ENCODE results near the gene MROH2A. TPM values are rescaled to one million over a fixed set of nuclear protein-coding genes. Genes with fewer than 3 reads are reported as not detected.

The MROH2A gene
- total and polyA plus RNA-seq, 9 of the 15 experiments (the other 6 are each of a cell fraction or from before 2014, with no cell fraction given) = 0.03 TPM; not detected in 8

- no peak for TF ChIP-seq CHD7 (IDR thresholded peaks at IDR 0.05; ENCODE audit: low read depth, low read length)
- no peak for TF ChIP-seq NR4A1 (CRISPR knock-in tag; IDR thresholded peaks at IDR 0.05)
- TF ChIP-seq NR4A1 (tag; IDR thresholded peaks at IDR 0.05) = no peak
- TF ChIP-seq ZC3H11A (IDR thresholded peaks at IDR 0.05; ENCODE audit: low read depth, low read length) = no peak
- TF ChIP-seq ZNF239 (CRISPR knock-in tag; IDR thresholded peaks at IDR 0.05) = no peak
- TF ChIP-seq TRIM25 (IDR thresholded peaks at IDR 0.05; ENCODE audit: borderline replicate concordance) = no peak
- TF ChIP-seq ELK1 (CRISPR knock-in tag; IDR thresholded peaks at IDR 0.05) = no peak
- peak; percentile 59; the same call in 1 of the 2 replicates for TF ChIP-seq GTF2E2 (tag; IDR thresholded peaks at IDR 0.05)
- TF ChIP-seq PTBP1 (IDR thresholded peaks at IDR 0.05; ENCODE audit: low read depth, low read length) = no peak
- TF ChIP-seq ZNF740 (CRISPR knock-in tag; IDR thresholded peaks at IDR 0.05) = 0 out of 2 replicates have a peak, but pooled peaks have one; percentile 15
- TF ChIP-seq ZNF740 (tag; IDR thresholded peaks at IDR 0.05) = no peak
- no peak for TF ChIP-seq HDGF (IDR thresholded peaks at IDR 0.05)
These were observed 76.3 kb downstream of the MROH2A start, which contains the start of gene HJURP (continued) for GRCh38 chr2:233854241-233854981.
